Fibroblast of lung (primary cell): ENCODE measurements around the gene TUT1. TPM values are rescaled to one million over a fixed set of nuclear protein-coding genes. Genes with fewer than 3 reads are reported as not detected.

Experiments
- DNase-seq, 2 donors: peaks; one replicate each; pipeline versions ENCODE4 v3.0.0 to v3.0.0-alpha.2; 2010; ENCODE audit warnings: low read depth in 2 of 2
- H2AFZ ChIP-seq: 2 replicates; pipeline ENCODE4 v1.5.1; 2012; ENCODE audit warnings: low read length, control low read depth, inconsistent platforms
- H3K27ac ChIP-seq: 2 replicates; pipeline ENCODE4 v1.5.1; 2011; ENCODE audit warnings: low read length, control low read depth; ENCODE audit not compliant: insufficient read depth
- H3K27me3 ChIP-seq: 2 replicates; pipeline ENCODE4 v1.5.1; 2011; ENCODE audit warnings: mild to moderate bottlenecking, low read length; ENCODE audit not compliant: control insufficient read depth, insufficient read depth
- H3K36me3 ChIP-seq: 2 replicates; pipeline ENCODE4 v1.5.1; 2011; ENCODE audit warnings: low read length; ENCODE audit not compliant: control insufficient read depth, insufficient read depth
- H3K4me1 ChIP-seq: 2 replicates; pipeline ENCODE4 v1.5.1; 2011; ENCODE audit warnings: low read length; ENCODE audit not compliant: control insufficient read depth, insufficient read depth; ENCODE audit errors: extremely low read depth
- H3K4me2 ChIP-seq: 2 replicates; pipeline ENCODE4 v1.5.1; 2011; ENCODE audit warnings: low read length, control low read depth; ENCODE audit not compliant: insufficient read depth; ENCODE audit errors: extremely low read depth
- H3K4me3 ChIP-seq, 4 experiments: fragments of 200-600 bp in 1 of 4; sonication (generic) in 1 of 4; replicated peaks in 1 of 4; 2 replicates each; pipeline ENCODE4 v1.5.1; 2011 to 2016; ENCODE audit warnings: low read length in 4 of 4, low read depth in 3 of 4, mild to moderate bottlenecking in 3 of 4, control low read depth in 2 of 4, inconsistent platforms in 1 of 4, mixed read lengths in 1 of 4; ENCODE audit not compliant: insufficient read depth in 1 of 4; ENCODE audit errors: control extremely low read depth in 1 of 4
- H3K79me2 ChIP-seq: 2 replicates; pipeline ENCODE4 v1.5.1; 2012; ENCODE audit warnings: mild to moderate bottlenecking, low read length, inconsistent platforms; ENCODE audit not compliant: control insufficient read depth, insufficient read depth
- H3K9ac ChIP-seq: 2 replicates; pipeline ENCODE4 v1.5.1; 2011; ENCODE audit warnings: mild to moderate bottlenecking, low read length, control low read depth; ENCODE audit not compliant: insufficient read depth
- H3K9me3 ChIP-seq: 2 replicates; pipeline ENCODE4 v1.5.1; 2012; ENCODE audit warnings: low read depth, low read length; ENCODE audit not compliant: control insufficient read depth, insufficient read depth
- H4K20me1 ChIP-seq: 2 replicates; pipeline ENCODE4 v1.5.1; 2011; ENCODE audit warnings: low read length; ENCODE audit not compliant: control insufficient read depth, insufficient read depth; ENCODE audit errors: extremely low read depth
- CTCF ChIP-seq, 2 donors: IDR thresholded peaks in 1 of 2; conservative IDR thresholded peaks in 1 of 2; 1 replicate in 1 of 2; 2 replicates in 1 of 2; pipeline ENCODE4 v1.5.1; 2011 to 2012; ENCODE audit warnings: low read length in 2 of 2, control low read depth in 1 of 2, inconsistent platforms in 1 of 2, low read depth in 1 of 2, mild to moderate bottlenecking in 1 of 2
- EZH2 ChIP-seq: IDR thresholded peaks from 2 replicates; pipeline ENCODE4 v1.5.1; 2012; ENCODE audit warnings: low read length, control low read depth, mild to moderate bottlenecking; ENCODE audit errors: missing control alignments
- polyA plus RNA-seq, 2 donors: library from polyadenylated mRNA; depleted of rRNA in 1 of 2; stranded (reverse) in 1 of 2; unstranded in 1 of 2; fragments of >200 nt; gene quantifications; 2 replicates each; pipeline ENCODE4 v1.2.1, GENCODE V29; 2011 to 2012; ENCODE audit warnings: missing spikeins in 1 of 2
- total RNA-seq: library from RNA; depleted of rRNA; stranded (reverse); fragments of >200 nt; gene quantifications from 2 replicates; pipeline ENCODE4 v1.2.1, GENCODE V29; 2014

TUT1 gene
- total and polyA plus RNA-seq, 2 donors (not counting 1 experiment from before 2014, with no cell fraction given): 5.5 to 7.8 TPM

GRCh38 chr11:62544581-62545436, 46.5 kb downstream of the TUT1 start:
- H4K20me1 ChIP-seq: peaks cover 11% of the 10 kb centered on the region
- H3K36me3 ChIP-seq: peaks cover 11% of the 10 kb centered on the region
- DNase-seq: peak in 1 of 2 donors; percentile 15
- H3K27ac ChIP-seq: peak overlapping the region; percentile 83
- peaks cover 83% of the 10 kb centered on the region for H3K79me2 ChIP-seq
- H3K4me2 ChIP-seq: peak overlapping the region; percentile 85
- peaks cover 26% of the 10 kb centered on the region for H3K4me1 ChIP-seq
- peak overlapping the region; percentile 96 to 100 (median 98) for H3K4me3 ChIP-seq
- H3K9me3 ChIP-seq: no peaks in the 10 kb centered on the region
- no peak overlapping the region for H2AFZ ChIP-seq
- no peaks in the 10 kb centered on the region for H3K27me3 ChIP-seq
- TF ChIP-seq EZH2: no peak
- H3K9ac ChIP-seq: peak overlapping the region; percentile 91

GRCh38 chr11:62543680-62544444, 47.5 kb downstream of the TUT1 start:
- Histone ChIP-seq H3K4me2 (peak overlapping the region; percentile 85), H2AFZ (no peak overlapping the region), H3K27me3 (no peaks in the 10 kb centered on the region), H3K4me3 (peak overlapping the region; percentile 96 to 100 (median 98)), H4K20me1 (peaks cover 13% of the 10 kb centered on the region), H3K36me3 (peaks cover 11% of the 10 kb centered on the region), H3K9me3 (no peaks in the 10 kb centered on the region), H3K4me1 (peaks cover 29% of the 10 kb centered on the region), H3K9ac (peak overlapping the region; percentile 91), H3K27ac (peak overlapping the region; percentile 83), H3K79me2 (peaks cover 90% of the 10 kb centered on the region)
- no peak for TF ChIP-seq CTCF (conservative IDR thresholded peaks at IDR 0.05 in 1 of 2, IDR thresholded peaks at IDR 0.05 in 1 of 2; ENCODE audit: low read depth in 1 of 2, low read length in 2 of 2)
- no peak for TF ChIP-seq EZH2
- no peak for DNase-seq

GRCh38 chr11:62542750-62543567, 48.4 kb downstream of the TUT1 start:
- H4K20me1 ChIP-seq: peaks cover 21% of the 10 kb centered on the region

More at GRCh38 chr11:62542750-62543567, 48.4 kb downstream of the TUT1 start:
- Histone ChIP-seq H3K27me3 (no peaks in the 10 kb centered on the region), H3K36me3 (peaks cover 11% of the 10 kb centered on the region), H2AFZ (no peak overlapping the region), H3K9me3 (no peaks in the 10 kb centered on the region), H3K4me2 (peak overlapping the region; percentile 85), H3K4me1 (peaks cover 36% of the 10 kb centered on the region), H3K4me3 (peak overlapping the region; percentile 96 to 100 (median 98)), H3K79me2 (peaks cover 97% of the 10 kb centered on the region), H3K27ac (peak overlapping the region; percentile 83), H3K9ac (peak overlapping the region; percentile 60)
- peak; percentile 95 to 97 for TF ChIP-seq CTCF (conservative IDR thresholded peaks at IDR 0.05 in 1 of 2, IDR thresholded peaks at IDR 0.05 in 1 of 2; ENCODE audit: low read depth in 1 of 2, low read length in 2 of 2)
- no peak for TF ChIP-seq EZH2
- peak; percentile 71 to 81 for DNase-seq
